ENCODE results near the gene SPZ1.
"Not testable (repeated sequence)": the region's sequence is repeated elsewhere in the genome, so short reads cannot be mapped to it uniquely, and the experiment has no call there.

DNA sequence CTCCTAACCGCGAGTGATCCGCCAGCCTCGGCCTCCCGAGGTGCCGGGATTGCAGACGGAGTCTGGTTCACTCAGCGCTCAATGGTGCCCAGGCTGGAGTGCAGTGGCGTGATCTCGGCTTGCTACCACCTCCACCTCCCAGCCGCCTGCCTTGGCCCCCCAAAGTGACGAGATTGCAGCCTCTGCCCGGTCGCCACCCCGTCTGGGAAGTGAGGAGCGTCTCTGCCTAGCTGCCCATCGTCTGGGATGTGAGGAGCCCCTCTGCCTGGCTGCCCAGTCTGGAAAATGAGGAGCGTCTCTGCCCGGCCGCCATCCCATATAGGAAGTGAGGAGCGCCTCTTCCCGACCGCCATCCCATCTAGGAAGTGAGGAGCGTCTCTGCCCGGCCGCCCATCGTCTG, 19.0 kb upstream of the SPZ1 start:
- TF ChIP-seq, protein P1, sequence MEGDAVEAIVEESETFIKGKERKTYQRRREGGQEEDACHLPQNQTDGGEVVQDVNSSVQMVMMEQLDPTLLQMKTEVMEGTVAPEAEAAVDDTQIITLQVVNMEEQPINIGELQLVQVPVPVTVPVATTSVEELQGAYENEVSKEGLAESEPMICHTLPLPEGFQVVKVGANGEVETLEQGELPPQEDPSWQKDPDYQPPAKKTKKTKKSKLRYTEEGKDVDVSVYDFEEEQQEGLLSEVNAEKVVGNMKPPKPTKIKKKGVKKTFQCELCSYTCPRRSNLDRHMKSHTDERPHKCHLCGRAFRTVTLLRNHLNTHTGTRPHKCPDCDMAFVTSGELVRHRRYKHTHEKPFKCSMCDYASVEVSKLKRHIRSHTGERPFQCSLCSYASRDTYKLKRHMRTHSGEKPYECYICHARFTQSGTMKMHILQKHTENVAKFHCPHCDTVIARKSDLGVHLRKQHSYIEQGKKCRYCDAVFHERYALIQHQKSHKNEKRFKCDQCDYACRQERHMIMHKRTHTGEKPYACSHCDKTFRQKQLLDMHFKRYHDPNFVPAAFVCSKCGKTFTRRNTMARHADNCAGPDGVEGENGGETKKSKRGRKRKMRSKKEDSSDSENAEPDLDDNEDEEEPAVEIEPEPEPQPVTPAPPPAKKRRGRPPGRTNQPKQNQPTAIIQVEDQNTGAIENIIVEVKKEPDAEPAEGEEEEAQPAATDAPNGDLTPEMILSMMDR (IDR thresholded peaks at IDR 0.05; ENCODE audit: insufficient read depth, low read length), result not testable (repeated sequence)
- TF ChIP-seq POLR2AphosphoS5 (IDR thresholded peaks at IDR 0.05; ENCODE audit: low read depth); REST (IDR thresholded peaks at IDR 0.05; ENCODE audit: insufficient replicate concordance, low read depth); GABPA (IDR thresholded peaks at IDR 0.05; ENCODE audit: low read depth): not testable (repeated sequence)
